Measurements from ENCODE around the gene IER3IP1.
A peak's percentile ranks its signal among the peaks of the same experiment; 100 is the strongest.
"Not testable (repeated sequence)": the region's sequence is repeated elsewhere in the genome, so short reads cannot be mapped to it uniquely, and the experiment has no call there.

Gene IER3IP1

DNA sequence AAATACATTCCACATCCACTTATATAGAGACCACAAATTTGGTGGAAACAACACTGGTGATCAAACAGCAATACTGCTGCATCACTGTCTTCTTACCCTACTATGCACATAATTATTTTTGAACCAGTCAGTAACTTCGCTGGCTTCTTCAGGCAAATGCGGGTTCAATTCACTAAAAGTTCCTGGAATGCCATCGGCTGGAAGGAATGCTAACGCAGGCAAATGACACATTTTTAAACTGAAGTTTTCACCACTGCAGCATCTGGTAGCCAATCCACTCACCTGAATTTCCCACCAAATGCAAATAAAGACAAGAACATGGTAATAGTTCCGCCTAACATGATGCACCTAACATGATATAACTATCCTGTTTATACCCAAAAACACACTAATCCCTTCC is 15.9 kb downstream of the IER3IP1 start:
- DNase-seq (ENCODE audit: low spot score) (no peak), FAIRE-seq (no peak)

DNA sequence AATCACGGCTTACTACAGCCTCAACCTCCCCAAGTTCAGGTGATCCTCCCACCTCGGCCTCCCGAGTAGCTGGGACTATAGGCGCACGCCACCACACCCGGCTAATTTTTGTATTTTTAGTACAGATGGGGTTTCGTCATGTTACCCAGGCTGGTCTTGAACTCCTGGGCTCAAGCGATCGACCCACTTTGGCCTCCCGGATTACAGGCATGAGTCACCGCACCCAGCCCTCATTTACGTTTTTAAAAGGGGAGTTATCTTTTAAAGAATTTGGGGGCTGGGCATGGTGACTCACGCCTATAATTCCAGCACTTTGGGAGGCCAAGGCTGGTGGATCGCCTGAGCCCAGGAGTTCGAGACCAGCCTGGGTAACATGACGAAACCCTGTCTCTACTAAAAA is 17.8 kb downstream of the IER3IP1 start:
- not testable (repeated sequence) for FAIRE-seq
- DNase-seq (ENCODE audit: low spot score), result peak; percentile 6

DNA sequence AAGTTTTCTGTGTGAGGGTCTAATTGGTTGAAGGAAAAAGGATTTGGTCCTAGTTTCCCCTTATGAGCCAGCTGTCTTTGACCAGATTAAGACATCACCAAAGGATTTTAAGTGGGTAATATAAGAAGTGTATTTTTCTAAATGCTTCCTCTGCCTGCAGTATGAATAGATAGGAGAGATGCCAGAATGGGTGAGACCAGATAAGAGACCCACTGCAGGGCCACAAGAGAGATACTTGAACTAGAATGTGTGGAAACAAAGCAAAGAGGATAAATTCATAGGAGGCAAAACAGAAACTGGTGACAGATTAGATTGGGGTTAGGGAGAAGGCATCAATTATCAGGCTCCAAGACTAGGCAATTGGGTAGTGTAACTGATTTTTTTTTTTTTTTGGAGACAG is 24.7 kb downstream of the IER3IP1 start:
- FAIRE-seq (no peak), DNase-seq (ENCODE audit: low spot score) (no peak)

DNA sequence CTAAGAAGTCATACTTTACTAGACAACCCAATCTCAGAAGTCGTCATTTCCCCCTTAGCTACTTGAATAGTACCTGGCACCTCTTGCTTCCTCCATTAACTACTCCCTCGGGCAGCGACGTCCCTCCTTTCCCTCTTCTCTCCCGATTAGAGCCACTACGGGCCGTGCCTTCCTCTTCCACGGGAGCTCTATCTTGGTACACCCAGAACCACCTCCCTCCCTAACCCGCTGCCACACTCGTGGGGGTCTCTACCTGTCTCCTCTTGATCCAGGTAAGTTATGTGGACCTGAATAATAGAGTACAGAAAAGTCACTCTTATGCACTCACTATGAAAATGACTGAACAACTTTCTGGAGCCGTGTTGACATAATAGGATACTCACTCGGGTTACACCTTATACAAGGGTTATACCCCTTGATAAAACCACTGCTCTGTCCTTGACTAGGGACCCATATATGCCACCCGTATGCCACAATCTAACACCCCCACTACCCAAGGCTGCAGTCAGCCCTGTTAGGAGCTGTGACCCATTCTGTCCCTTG is 25.3 kb downstream of the IER3IP1 start:
- FAIRE-seq, result no peak
- no peak for DNase-seq (ENCODE audit: low spot score)

DNA sequence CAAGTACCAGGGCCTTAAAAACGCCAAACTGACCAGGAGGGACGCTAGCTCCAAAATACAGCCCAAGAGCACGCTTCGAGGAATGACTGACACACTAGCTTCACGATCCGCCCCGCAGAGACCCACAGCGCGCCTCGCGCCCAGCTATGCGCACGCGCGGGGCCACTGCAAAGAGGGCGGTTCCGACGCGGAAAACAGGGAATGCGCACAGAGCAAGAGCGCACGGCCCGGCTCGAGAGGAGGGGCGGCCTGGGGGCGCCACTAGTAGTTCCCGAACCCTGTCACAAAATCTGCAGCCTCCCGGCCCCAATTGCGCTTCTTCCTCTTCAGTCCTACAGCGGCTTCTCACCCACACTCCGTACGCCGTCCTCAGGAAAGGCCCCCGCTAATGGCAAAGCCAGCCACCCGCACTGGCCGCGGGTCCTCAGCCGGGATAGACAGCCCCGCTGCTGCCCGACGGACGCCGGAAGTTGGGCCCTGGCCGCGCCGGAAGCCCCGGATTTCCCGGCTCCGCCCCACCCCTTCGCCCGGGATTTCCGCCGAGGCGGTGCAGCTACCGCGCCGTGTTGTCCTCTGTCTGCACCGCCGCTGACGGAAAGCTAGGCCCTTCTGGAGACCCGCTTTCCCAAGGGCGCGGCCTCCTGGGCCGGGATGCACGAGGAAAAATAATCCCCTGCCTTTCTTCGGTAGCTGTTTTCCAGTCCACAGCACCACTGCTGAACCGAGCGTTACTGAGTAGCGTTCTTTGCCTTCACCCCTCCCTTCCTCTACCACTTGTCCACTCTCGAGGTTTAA is 25.9 kb downstream of the IER3IP1 start, which contains the start of gene HDHD2:
TSS of gene HDHD2 (minus strand) at position 472 of the 795 bp plus-strand sequence. CDS start 14,061 bp downstream, outside the sequence.
- DNase-seq (ENCODE audit: low spot score), result peak; percentile 87
- no peak for FAIRE-seq

DNA sequence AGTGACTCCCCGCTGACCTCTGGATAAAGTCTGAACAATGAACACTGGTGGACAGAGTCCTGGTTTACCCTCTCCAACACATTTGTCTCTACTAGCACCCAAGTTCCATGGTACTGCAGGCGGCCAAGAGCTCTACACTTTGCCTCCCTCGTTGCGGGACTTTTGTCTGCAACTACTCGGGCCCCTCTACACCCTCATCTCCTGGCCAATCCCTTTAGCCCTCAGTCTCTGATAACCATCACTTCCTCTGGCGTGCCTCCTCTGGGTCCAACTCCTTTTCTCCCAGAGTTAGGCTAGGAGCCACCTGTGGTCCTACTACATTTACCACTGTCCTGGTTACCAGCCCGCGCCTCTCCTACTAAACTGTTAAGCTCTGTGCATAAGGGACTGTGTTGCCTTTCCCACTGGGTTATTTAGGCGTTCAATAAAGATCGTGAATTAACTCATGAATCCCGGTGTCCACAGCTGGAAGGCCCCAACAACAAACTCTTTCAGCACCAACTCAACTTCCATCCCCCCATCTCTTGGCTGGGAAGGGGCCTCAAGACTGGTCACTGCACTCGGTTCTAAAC is 26.6 kb downstream of the IER3IP1 start:
- DNase-seq (ENCODE audit: low spot score), result peak; percentile 9
- FAIRE-seq, result no peak

DNA sequence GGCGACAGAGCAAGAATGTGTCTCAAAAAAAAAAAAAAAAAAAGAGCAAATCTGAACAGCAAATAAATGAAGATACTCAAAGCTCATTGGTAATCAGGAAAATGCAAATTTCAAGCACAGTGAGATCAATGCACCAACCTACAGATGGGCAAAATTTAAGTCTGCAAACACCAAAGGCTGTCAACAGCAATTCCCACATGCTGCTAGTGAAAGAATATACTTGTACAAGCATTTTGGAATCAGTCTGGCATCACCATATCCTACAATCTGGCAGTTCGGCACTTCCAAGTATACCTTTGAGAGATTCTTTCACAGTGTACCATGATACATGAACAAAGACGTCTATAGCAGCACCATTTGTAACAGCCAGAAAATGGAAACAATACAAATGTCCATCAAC is 30.0 kb downstream of the IER3IP1 start:
- no peak for DNase-seq (ENCODE audit: low spot score)
- FAIRE-seq, result no peak

DNA sequence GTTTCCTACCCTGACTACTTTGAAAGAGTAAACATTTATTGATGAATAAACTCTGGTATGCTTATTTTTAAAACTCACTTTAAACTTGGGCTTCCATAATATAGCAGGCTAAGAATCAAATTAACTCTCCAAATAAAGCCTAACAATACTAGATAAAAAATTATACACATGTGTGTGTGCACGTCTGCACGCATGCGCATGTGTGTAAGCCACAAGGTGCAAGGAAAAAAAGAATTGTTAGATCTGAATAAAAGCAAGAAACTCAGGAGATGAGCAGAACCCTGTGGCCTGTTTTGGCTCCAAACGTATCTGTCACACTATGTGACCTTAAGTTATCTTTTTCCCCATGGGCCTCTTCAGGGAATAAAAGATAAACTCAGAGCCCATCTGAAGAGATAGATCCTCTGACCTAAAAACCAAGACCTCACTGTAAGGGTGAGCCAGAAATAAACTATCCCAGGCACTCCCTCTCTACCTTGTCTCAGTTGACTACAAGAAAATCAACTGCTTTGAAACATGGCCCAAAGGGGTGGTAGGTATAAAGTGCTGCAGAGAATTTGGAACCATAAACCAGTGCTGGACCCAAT is 32.2 kb downstream of the IER3IP1 start:
- FAIRE-seq, result no peak
- no peak for DNase-seq (ENCODE audit: low spot score)

DNA sequence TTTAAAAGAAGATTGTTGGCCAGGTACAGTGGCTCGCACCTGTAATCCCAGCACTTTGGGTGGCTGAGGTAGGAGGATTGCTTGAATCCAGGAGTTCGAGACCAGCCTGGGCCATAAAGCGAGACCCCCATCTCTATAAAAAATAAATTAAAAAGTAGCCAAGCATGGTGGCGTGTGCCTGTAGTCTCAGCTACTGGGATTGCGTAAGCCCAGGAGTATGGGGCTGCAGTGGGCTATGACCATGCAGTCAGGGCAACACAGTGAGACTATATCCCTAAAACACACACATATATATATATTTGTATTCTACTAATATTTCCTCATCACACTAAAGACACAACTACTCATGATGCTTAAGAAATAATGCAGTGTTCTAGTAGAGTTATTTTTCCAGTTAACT is 33.0 kb downstream of the IER3IP1 start:
- FAIRE-seq, result no peak
- no peak for DNase-seq (ENCODE audit: low spot score)

DNA sequence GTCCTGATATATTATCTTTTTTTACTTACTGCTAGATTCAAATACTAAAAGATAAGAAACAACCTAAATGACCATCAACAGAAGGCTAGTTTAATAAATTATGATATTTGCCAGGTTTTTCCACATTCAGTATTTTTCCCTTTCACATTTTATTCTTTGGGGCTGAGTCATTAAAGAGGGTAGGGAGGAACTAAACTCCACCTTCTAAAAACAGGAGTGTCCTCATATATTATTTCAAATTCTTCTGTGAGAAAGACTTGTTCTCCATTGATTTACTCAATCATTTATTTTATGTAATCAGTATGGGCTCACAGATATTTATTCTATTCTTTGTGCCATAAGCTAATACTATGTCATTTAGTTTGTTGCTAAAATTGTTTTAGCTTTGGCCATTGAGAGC is 34.9 kb downstream of the IER3IP1 start:
- no peak for FAIRE-seq
- DNase-seq (ENCODE audit: low spot score), result no peak

DNA sequence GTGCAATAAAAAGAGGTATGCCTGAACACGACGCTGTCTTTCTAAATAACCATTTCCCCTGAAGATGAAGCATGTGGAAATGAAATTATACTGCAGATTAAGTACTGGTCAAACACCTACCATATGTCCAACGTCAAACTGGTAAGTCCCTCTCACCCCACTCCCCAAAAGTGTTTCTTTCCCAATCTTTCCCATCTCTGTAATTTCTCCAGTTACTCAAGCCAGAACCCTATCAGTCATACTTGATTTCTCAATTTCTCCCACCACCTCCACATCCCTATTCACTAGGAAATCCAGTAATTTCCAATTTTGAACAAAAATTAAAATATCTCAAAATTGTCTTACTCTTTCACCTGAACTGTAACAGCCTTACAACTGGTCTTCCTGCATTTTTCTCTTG is 55.0 kb downstream of the IER3IP1 start:
- DNase-seq (ENCODE audit: low spot score), result no peak
- no peak for FAIRE-seq

DNA sequence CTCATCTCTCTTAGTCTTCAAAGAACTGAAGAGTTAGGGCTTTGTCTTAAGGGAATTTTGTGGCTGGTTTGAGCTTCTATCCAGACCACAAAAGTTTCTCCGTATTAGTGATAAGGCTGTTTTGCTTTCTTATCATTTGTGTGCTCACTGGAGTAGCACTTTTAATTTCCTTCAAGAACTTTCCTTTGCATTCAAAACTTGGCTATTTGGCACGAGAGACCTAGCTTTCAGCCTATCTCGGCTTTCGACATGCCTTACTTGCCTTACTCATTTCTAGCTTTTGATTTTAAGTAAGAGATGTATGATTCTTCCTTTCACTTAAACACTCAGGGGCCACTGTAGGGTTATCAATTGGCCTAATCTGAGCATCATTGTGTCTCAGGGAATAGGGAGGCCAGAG is 55.7 kb downstream of the IER3IP1 start:
- no peak for FAIRE-seq
- DNase-seq (ENCODE audit: low spot score), result no peak

DNA sequence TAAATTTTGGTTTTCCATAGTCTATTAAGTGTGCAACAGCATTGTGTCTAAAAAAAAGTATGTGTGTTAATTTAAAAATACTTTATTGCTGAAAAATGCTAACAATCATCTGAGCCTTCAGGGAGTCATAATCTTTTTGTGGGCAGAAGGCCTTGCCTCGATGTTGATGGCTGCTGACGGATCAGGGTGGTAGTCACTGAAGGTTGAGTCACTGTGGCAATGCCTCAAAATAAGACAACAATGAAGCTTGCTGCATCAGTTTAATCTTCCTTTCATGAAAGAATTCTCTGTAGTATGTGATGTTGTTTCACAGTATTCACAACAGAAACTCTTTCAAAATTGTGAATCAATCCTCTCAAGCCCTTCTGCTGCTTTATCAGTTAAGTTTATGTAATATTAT is 57.2 kb downstream of the IER3IP1 start:
- FAIRE-seq, result no peak
- no peak for DNase-seq (ENCODE audit: low spot score)

DNA sequence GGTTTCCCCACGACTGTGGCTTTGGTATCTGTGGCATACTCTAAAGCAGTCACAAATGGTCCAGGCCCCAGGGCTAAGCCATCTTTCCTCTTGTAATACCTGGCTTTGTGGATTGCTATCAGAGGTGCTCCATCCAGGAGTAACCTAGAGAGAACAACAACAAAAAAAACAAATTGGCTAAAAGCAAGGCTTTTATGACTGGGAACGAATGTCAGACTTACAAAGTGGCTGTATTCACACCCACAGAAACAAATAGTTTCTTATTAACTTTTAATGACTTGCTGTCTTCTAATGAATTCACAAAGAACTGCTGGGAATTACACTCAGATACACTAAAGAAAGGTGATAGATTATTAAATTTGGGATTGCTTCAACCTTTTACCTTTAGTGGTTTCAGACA is 61.0 kb downstream of the IER3IP1 start:
- FAIRE-seq (no peak), DNase-seq (ENCODE audit: low spot score) (no peak)

DNA sequence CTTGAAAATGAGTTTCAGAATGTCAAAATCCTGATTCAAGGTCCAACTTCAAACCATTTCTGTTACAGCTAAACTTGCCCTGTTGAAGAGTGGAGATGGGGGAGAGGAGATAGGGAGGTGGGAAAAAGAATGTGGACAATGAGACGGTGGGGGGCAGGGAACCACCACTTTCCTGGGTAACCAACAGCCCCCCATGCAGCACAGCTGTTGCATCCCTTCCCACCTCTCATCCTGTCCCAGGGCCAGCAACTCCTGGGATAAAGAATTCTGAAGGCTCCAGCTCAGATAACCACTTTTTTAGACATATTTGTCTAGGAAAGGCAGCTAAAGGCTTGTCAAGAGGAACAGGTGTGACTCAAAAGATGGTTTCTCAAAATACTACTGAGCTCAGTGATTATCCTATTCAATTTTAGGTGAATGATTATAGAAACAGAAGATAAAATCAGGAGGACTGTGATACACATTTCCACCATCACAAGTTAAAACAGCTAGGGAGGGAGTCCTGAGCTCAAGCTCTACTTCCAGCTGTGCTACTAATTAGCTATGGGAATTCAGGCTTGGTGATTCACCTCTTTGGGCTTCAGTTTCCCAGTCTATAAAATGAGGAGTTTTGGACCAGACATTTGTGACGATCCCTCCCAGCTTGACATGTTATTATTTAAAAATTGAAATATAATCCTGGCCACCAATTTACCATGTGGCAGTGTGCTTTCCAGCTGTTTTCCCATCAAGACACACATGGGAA is 62.2 kb downstream of the IER3IP1 start:
- FAIRE-seq, result no peak

DNA sequence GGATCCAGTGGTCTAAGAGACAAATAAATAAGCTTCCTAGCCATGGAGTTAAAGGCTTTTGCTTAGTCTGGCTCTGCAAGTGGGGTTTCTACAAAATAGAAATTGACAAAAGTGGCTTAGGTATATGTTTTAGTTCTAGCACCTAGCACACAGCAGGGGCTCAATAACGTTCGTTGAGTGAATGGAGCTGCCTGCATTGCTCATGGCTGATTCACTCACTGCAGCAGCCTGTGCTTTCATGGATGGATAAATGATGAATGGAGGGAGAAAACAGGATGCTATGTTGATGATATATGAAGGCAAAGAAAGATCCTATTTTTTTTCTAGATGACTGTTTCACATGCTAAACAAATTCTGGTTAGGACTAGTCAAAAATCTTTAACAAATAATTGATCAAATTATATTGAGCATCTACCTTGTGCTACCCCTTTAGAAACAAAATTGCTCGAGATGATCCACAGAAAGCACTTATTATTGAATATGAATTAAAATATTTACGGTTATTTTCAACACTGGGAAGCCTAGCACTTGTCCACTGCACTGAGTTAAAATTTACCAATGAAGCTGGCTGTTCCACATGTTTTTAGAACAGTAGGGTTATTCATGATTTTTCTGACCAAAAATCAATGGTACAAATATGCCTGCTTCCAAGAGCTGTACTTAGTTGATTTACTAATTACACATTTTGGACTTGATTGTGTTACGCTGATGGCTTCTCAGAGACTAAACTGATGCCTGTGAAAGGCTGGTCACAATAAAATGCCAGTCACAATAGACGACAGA is 65.5 kb downstream of the IER3IP1 start:
- DNase-seq (ENCODE audit: low spot score), result no peak
- no peak for FAIRE-seq

More for the DNA sequence above, 62.2 kb downstream of the IER3IP1 start:
- DNase-seq (ENCODE audit: low spot score), result no peak

DNA sequence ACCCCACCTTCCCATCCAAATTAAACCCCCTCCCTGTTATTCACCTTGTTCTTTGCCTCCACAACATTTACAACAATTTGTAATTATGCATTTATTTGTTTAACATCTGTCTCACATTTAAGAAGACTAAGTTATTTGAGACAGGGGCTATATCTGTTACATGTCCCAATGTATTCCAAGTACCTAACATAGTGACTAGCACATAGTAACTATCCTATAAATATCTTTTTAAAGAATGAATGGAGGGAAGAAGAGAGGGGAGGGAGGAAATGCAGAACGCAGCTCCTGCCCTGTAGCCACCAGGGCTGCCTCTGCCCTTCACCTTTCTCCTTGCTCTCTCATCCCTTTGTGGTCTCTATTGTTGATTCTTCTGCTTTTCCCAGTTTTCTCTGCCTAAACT is 66.4 kb downstream of the IER3IP1 start:
- FAIRE-seq (no peak), DNase-seq (ENCODE audit: low spot score) (no peak)

DNA sequence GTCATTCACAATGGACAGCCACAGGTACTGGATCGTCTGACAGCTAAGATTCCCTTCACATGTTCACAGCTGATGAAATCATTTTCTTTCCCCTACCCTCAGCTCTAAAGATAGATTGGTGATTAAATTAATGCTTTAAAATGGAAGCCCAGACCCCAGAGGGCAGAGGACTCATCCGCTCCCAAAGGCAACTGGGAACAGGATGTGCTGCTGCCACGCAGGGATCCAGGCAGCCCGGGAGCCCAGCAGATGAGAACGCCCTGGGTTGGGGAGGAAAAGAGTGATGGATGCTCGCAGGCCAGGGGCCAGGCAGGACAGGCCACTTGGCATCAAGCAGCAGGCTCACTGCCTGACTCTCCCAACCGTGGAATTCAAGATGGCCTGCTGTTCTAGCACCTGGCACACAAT is 67.2 kb downstream of the IER3IP1 start:
- no peak for FAIRE-seq

DNA sequence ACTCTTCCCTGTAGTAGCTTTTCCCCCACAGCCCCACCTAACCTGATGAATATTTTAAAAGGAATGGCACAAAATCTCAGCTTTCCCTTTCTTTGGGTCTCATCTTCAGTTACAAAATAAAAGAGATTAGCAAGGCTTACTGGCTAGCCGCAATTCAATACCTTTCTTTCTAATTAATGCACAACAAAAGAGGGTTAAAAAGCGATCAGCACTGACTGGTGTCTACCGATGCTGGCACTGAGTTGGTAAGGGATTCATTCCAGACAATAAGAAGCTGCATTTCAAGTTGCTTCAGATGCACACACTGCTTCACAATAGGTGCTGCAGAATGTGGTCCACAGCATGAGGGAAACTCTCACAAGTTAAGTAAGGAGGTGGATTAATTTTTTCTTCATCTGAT is 67.8 kb downstream of the IER3IP1 start:
- FAIRE-seq, result no peak
- DNase-seq (ENCODE audit: low spot score), result no peak

More for the DNA sequence above, 67.2 kb downstream of the IER3IP1 start:
- DNase-seq (ENCODE audit: low spot score), result no peak

Measured in urothelium cell line (cell line).